Measurements from ENCODE around the gene RETSAT. TPM values are rescaled to one million over a fixed set of nuclear protein-coding genes. Genes with fewer than 3 reads are reported as not detected.
A peak's percentile ranks its signal among the peaks of the same experiment; 100 is the strongest.

RETSAT gene
- total and polyA plus RNA-seq, 2 of the 13 experiments (the other 11 are each of a cell fraction or from before 2014, with no cell fraction given): 46.7 to 61.0 TPM

GRCh38 chr2:85307527-85307897, 46.8 kb downstream of the RETSAT start (continued):
- no peak for TF ChIP-seq ZNF282 (IDR thresholded peaks at IDR 0.05; ENCODE audit: partially characterized antibody)
- no peak for TF ChIP-seq NFE2 (CRISPR knock-in tag; IDR thresholded peaks at IDR 0.05)
- TF ChIP-seq MBNL3 (CRISPR knock-in tag; conservative IDR thresholded peaks at IDR 0.05): no peak
- no peak for TF ChIP-seq RNF2 (conservative IDR thresholded peaks at IDR 0.05; ENCODE audit: low read depth)
- TF ChIP-seq ZNF329 (CRISPR knock-in tag; IDR thresholded peaks at IDR 0.05; ENCODE audit: low read depth): no peak
- no peak for TF ChIP-seq GTF2F1 (IDR thresholded peaks at IDR 0.05; ENCODE audit: low read length)
- peak; percentile 11; the same call in 1 of the 2 replicates for TF ChIP-seq ZNF800 (CRISPR knock-in tag; IDR thresholded peaks at IDR 0.05)
- no peak for TF ChIP-seq ZNF431 (CRISPR knock-in tag; IDR thresholded peaks at IDR 0.05; ENCODE audit: borderline replicate concordance, low read depth)
- TF ChIP-seq ZFX (CRISPR knock-in tag; IDR thresholded peaks at IDR 0.05; ENCODE audit: low read depth): no peak
- 0 out of 2 replicates have a peak, but pooled peaks have one; percentile 2 for TF ChIP-seq TAF1 (CRISPR knock-in tag; IDR thresholded peaks at IDR 0.05)
- TF ChIP-seq CHD4 (IDR thresholded peaks at IDR 0.05; ENCODE audit: borderline replicate concordance, low read length): no peak
- no peak for TF ChIP-seq ZNF17 (CRISPR knock-in tag; IDR thresholded peaks at IDR 0.05)

GRCh38 chr2:85303780-85304531, 50.4 kb downstream of the RETSAT start:
- 0 out of 5 replicates have a peak, but pooled peaks cover 0 to 6% of the 10 kb centered on the region in 2 experiments for H3K27me3 ChIP-seq (ENCODE audit: control insufficient read depth in 1 of 2, insufficient read depth in 2 of 2, low read length in 2 of 2)
- no peaks in the 10 kb centered on the region for H3K79me2 ChIP-seq (ENCODE audit: insufficient read depth, low read length)
- intact Hi-C loops (cut with micrococcal nuclease; ENCODE audit: unreplicated experiment) (loop anchor here (10.0 kb wide), 1 partner anchor 379 kb away; no protein-coding TSS in a partner anchor), in situ Hi-C loops (cut with HindIII; ENCODE audit: extremely low pct_ligation_motif_present, low pct_unique_long_range_greater_than_20kb) (no loop called here)
- H3K36me3 ChIP-seq (replicated peaks in 1 of 2; ENCODE audit: control insufficient read depth in 1 of 2, insufficient read depth in 2 of 2, low read length in 2 of 2): no peaks in the 10 kb centered on the region
- no peak for ATAC-seq
- WGBS (ENCODE audit: low lambda C conversion rate): 62% methylated on average over 28 of the region's 28 CpGs
- ChIA-PET POLR2A (interaction anchor here (0.9 kb wide), 1 partner anchor 21 kb away, joined by 3 read pairs; no protein-coding TSS in a partner anchor), CTCF (ENCODE audit: low intra/inter-chr PET ratio, low total read pairs) (no interaction called here)
- no TSS peak for BruUV-seq (replicated peaks)
- H3K4me3 ChIP-seq (replicated peaks in 1 of 3; ENCODE audit: insufficient read depth in 1 of 3, low read depth in 2 of 3, low read length in 3 of 3): no peak overlapping the region
- H3K9ac ChIP-seq (ENCODE audit: insufficient read depth, low read depth, low read length): no peak overlapping the region
- peak overlapping the region; percentile 25; the same call in 1 of the 2 replicates for H3K4me2 ChIP-seq (ENCODE audit: low read depth, low read length)
- DNase-seq (ENCODE audit: low spot score): no peak
- no peaks in the 10 kb centered on the region for H4K20me1 ChIP-seq (ENCODE audit: insufficient read depth, low read length)
- FAIRE-seq: no peak
- H3K9me3 ChIP-seq (ENCODE audit: low read length): no peaks in the 10 kb centered on the region
- no peak overlapping the region for H2AFZ ChIP-seq (ENCODE audit: low read length)
- H3K4me1 ChIP-seq (ENCODE audit: insufficient read depth, low read length): peaks cover 86% of the 10 kb centered on the region
- no peak overlapping the region for H3K27ac ChIP-seq (ENCODE audit: extremely low read length, insufficient read depth, low read length)
- no peak for TF ChIP-seq ZMYM2 (CRISPR knock-in tag; IDR thresholded peaks at IDR 0.05)
- TF ChIP-seq GABPB1 (CRISPR knock-in tag; IDR thresholded peaks at IDR 0.05): peak; percentile 36; the same call in 1 of the 2 replicates
- peak; percentile 57 for TF ChIP-seq ZNF687 (CRISPR knock-in tag; IDR thresholded peaks at IDR 0.05)
- TF ChIP-seq ZNF335 (CRISPR knock-in tag; IDR thresholded peaks at IDR 0.05): no peak

Data from HepG2 (cell line).